8988T (cell line): ENCODE results near the gene CCND1.
A peak's percentile ranks its signal among the peaks of the same experiment; 100 is the strongest.

ENCODE experiments used
- DNase-seq: peaks from one replicate; pipeline ENCODE4 v3.0.0; 2011

CCND1 gene

DNA sequence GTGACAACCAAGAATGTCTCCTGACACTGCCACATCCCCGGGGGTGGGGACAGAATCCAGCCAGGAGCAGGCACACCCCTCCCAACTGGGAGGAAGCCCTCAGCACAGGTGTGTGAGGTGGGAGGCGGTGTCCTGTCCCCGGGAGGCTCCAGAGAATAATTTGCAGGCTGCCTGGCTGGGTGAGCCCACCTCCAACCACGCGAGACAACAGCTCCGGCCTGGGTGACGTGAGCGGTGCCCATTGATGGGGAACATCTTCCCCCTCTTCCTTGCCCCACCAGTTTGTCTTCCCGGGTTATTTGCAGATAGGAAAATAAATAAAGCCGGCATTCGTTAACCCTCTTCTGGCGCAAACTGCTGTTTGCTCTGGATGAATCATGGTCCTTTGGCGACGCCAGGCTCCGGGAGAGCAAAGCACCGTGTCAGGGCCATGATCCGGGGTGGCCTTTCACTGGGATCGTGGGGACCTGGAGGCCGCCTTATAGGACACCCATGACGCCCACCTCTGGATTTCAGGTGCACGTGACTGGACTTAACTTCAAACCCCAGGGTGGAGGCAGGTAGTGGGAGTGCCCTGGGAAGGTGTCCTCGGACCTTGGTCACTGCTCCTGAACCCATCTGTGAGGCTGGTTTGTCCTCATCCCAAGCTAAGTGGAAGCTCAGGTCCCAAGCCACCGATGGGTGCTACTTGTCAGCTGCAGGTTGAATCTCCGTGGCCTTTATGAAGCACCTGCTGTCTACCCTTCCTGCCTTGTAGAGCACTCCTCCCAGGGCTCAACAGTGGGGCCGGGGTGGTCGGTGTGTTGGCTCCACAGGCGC, 13.9 kb downstream of the CCND1 start:
- DNase-seq = peak; percentile 66

DNA sequence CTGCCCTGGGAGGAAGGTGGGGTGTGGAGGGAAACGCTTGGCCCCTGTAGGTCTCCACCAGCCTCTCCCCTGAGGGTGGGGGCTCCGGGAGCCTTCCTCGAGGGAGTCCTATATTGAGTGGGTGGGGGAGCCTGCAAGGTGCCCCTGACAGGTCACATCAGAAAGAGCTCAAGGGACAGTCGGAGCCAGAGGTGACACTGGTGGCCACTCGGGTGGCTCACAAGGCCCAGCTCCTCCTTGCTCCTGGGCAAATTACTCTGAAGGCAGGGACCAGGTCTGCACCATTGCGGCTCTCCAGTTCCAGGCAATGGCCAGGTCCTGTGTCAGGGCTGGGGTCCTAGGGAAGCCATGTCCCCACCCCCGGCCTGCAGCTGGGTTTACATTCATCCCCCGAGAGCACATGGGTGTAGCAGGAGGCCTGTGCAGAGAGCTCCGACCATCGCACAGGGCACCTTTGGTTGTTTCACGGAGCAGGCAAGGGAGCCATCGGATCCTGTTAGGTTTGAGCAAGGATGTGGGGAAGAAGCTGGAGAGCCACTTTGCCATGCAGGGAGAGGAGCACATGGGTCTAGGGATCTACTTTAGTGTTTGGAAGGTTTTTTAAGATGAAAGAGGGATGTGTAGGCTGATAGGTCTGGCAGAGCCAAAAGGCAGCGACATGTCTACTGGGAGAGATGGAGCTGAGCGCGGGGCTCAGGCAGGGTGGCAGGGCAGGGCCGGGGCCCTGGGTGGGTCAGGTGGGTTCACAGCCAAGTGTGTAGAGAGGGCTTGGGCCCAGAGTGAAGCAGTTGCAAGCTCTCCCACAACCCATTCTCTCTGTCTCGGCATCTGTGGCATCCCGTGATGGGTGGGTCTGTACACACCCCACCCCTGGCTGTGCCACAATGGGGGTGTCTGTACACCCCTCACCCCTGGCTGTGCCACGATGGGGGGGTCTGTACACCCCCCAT, 14.8 kb downstream of the CCND1 start:
- no peak for DNase-seq

- no peak for DNase-seq
These were observed 15.8 kb downstream of the CCND1 start for GRCh38 chr11:69656536-69657455.

GRCh38 chr11:69657456-69657910, 16.5 kb downstream of the CCND1 start:
- no peak for DNase-seq

GRCh38 chr11:69657911-69658625, 17.1 kb downstream of the CCND1 start:
- DNase-seq = no peak

GRCh38 chr11:69658626-69659450, 17.9 kb downstream of the CCND1 start:
- no peak for DNase-seq

DNA sequence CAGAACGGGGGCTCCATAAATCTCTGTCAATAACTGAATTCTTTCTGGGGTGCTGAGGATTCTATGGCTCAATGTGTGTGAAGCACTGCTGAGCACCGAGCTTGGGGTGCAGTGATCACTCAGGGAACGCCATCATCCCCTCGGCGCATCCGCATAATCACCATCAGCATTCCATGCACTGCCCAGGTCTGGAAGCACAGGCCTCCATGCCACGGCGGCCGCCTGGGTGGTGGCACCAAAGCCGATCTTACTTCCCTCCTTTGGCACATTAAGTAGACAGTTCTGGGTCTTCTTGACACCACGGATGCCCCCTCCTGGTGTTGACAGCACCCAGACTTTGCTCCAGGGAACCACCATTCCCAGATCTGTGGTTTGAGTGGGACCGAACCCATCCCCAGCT, 18.6 kb downstream of the CCND1 start:
- DNase-seq = no peak

GRCh38 chr11:69660001-69660500, 19.1 kb downstream of the CCND1 start:
- DNase-seq = no peak

- DNase-seq = no peak
These were observed 20.4 kb downstream of the CCND1 start for GRCh38 chr11:69661413-69661715.

DNA sequence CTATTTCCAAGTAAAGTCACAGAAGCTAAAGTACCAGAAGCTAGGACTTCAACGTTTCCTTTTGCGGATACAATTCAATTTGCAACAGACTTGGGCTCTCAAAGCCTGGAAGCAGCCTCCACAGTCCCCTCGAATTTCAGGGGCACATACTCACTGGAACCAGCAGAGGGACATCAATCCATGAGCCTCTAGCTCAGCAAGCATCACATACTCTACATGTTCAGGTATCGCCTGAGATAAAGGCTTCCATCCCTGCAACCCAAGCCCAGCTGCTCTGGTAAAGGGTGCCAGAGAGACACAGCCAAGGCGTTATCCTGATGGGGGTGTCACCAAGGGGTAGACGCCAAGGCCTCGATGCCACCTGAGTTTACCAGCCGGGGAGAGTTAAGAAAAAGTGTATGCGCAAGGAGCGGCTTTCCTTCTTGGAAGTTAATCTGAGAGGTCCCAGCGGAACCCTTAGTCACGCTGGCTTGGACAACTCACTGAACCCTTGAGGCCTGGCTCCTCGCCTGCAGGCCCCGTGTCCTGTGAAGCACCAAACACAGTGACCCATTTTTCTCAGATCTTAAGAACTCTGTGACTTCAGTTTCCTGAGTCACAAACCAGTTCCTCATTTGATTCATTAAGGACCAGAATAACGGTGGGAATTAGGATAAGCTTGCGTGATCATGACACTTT, 21.2 kb downstream of the CCND1 start:
- DNase-seq = peak; percentile 87

DNA sequence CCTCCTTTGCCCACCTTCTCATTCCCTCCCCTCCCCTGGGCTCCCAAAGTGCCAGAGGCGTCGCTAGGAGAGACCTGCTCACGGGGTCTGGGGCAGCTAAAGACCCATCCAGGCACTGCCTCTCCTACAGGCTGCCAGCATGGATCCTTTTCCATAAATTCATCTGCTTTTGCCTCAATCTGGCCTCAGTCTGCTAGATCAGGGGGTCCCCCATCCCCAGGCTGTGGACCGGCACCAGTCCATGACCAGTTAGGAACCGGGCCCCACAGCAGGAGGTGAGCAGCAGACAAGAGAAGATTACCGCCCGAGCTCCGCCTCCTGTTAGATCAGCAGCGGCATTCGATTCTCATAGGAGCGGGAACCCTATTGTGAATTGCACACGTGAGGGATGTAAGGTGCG, 21.9 kb downstream of the CCND1 start:
- peak; percentile 7 for DNase-seq

- DNase-seq = no peak
These were observed 22.4 kb downstream of the CCND1 start for GRCh38 chr11:69663326-69663725.

GRCh38 chr11:69664103-69664775, 23.3 kb downstream of the CCND1 start:
- no peak for DNase-seq

- DNase-seq = peak; percentile 29
These were observed 23.9 kb downstream of the CCND1 start for GRCh38 chr11:69664901-69665300.

GRCh38 chr11:69665669-69666068, 24.7 kb downstream of the CCND1 start:
- DNase-seq = no peak

GRCh38 chr11:69666261-69666660, 25.3 kb downstream of the CCND1 start:
- DNase-seq = no peak

GRCh38 chr11:69666752-69667536, 26.0 kb downstream of the CCND1 start:
- DNase-seq = no peak

DNA sequence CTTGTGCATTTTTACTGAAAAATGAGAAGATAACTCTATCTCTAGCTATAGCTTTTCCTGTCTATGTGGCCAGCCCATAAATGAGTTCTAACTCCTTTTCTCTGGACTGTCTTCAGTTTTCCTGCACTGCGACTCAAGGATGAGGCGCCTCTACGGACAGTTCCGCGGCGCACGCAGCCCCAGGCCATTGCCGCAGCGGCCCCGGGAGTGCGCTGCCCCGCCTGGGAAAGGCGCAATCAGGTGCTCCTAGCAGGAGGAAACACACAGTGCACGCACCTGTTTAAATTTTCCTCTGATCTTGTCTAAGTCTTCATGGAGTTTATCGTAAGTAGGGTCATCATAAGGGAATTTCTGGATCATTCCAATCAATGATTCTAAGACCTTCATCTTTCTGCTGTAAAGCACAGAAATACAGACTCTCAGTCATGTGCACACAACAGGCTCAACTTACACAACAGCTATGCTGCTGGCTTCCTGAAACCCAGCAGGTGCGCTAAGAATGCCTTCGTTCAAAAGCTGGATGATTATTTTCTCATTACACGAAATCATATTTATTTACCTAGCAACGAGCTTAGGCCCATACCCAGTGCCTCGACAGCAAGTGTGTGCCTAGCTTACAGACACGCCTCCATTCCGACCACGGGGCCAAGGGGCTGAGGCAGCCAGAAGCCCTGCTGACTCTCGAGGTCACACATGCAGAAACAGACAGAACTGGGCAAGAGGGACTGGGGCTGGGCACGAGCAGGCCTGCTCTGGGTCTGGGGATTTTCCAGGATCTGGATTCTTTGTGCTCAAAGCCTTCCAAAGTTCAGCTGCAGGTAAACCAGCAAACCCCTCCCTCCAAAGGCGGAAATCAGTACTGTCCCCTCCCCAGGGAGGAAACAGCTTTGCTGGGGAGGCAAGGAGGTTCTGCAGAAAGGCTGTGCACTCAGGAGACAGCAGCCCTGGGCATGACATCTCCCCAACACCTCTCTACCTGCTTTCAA, 27.0 kb downstream of the CCND1 start:
- no peak for DNase-seq
